Germinal center (tissue), 1 donor: ENCODE results near the gene S100A14.
"Not testable (repeated sequence)": the region's sequence is repeated elsewhere in the genome, so short reads cannot be mapped to it uniquely, and the experiment has no call there.

Experiments used
- DNase-seq: peaks from one replicate; pipeline ENCODE4 v3.0.0; 2012; ENCODE audit warnings: mixed read lengths, low spot score

The S100A14 gene

GRCh38 chr1:153586347-153586746 is 29.8 kb downstream of the S100A14 start:
- DNase-seq = no peak

- DNase-seq = no peak
Measured at GRCh38 chr1:153585006-153585405, 31.1 kb downstream of the S100A14 start.

- DNase-seq = no peak
Measured at GRCh38 chr1:153583976-153584375, 32.1 kb downstream of the S100A14 start.

GRCh38 chr1:153583514-153583913 is 32.6 kb downstream of the S100A14 start:
- DNase-seq = not testable (repeated sequence)

GRCh38 chr1:153582836-153583235 is 33.3 kb downstream of the S100A14 start:
- DNase-seq = not testable (repeated sequence)

GRCh38 chr1:153578936-153579335 is 37.2 kb downstream of the S100A14 start:
- DNase-seq = no peak

GRCh38 chr1:153578490-153578889 is 37.6 kb downstream of the S100A14 start:
- DNase-seq = no peak

- DNase-seq = no peak
Measured at GRCh38 chr1:153577624-153578051, 38.5 kb downstream of the S100A14 start.

- no peak for DNase-seq
Measured at GRCh38 chr1:153577138-153577537, 39.0 kb downstream of the S100A14 start.

- DNase-seq = not testable (repeated sequence)
Measured at GRCh38 chr1:153575497-153575896, 40.6 kb downstream of the S100A14 start.

GRCh38 chr1:153575081-153575491 is 41.0 kb downstream of the S100A14 start:
- not testable (repeated sequence) for DNase-seq

- DNase-seq = no peak
Measured at GRCh38 chr1:153573351-153573750, 42.8 kb downstream of the S100A14 start.

- DNase-seq = peak; percentile 58
Measured at GRCh38 chr1:153572569-153573015, 43.5 kb downstream of the S100A14 start.

- DNase-seq = no peak
Measured at GRCh38 chr1:153571706-153572105, 44.4 kb downstream of the S100A14 start.

- no peak for DNase-seq
Measured at GRCh38 chr1:153570874-153571273, 45.3 kb downstream of the S100A14 start.

- no peak for DNase-seq
Measured at GRCh38 chr1:153569465-153569864, 46.7 kb downstream of the S100A14 start.

- DNase-seq = peak; percentile 88
Measured at GRCh38 chr1:153568367-153569099, 47.6 kb downstream of the S100A14 start.

GRCh38 chr1:153567621-153568366 is 48.3 kb downstream of the S100A14 start:
- DNase-seq = no peak

GRCh38 chr1:153566414-153567371 is 49.4 kb downstream of the S100A14 start:
- DNase-seq = no peak

GRCh38 chr1:153565529-153566374 is 50.4 kb downstream of the S100A14 start, which contains the start of gene S100A2:
TSS of gene S100A2 (minus strand) at chr1:153565844. CDS start at chr1:153563877, 1,967 bp downstream.
- DNase-seq = no peak
